Breast epithelium (tissue), 3 donors: ENCODE measurements around the gene LUC7L.

Experiments used
- CTCF ChIP-seq, 3 donors: fragments of 450-650 bp; IDR thresholded peaks; one replicate each; pipeline ENCODE4 v1.5.1; 2016 to 2017; ENCODE audit warnings: antibody characterized with exemption in 3 of 3, mild to moderate bottlenecking in 3 of 3, moderate library complexity in 3 of 3
- POLR2A ChIP-seq: fragments of 450-650 bp; IDR thresholded peaks from one replicate; pipeline ENCODE4 v1.6.1; 2016; ENCODE audit warnings: antibody characterized with exemption, mild to moderate bottlenecking, moderate library complexity
- POLR2AphosphoS5 ChIP-seq, 3 donors: sonication (generic); formaldehyde crosslinking; IDR thresholded peaks; one replicate each; pipeline ENCODE4 v1.6.1; 2017; ENCODE audit warnings: antibody characterized with exemption in 3 of 3

DNA sequence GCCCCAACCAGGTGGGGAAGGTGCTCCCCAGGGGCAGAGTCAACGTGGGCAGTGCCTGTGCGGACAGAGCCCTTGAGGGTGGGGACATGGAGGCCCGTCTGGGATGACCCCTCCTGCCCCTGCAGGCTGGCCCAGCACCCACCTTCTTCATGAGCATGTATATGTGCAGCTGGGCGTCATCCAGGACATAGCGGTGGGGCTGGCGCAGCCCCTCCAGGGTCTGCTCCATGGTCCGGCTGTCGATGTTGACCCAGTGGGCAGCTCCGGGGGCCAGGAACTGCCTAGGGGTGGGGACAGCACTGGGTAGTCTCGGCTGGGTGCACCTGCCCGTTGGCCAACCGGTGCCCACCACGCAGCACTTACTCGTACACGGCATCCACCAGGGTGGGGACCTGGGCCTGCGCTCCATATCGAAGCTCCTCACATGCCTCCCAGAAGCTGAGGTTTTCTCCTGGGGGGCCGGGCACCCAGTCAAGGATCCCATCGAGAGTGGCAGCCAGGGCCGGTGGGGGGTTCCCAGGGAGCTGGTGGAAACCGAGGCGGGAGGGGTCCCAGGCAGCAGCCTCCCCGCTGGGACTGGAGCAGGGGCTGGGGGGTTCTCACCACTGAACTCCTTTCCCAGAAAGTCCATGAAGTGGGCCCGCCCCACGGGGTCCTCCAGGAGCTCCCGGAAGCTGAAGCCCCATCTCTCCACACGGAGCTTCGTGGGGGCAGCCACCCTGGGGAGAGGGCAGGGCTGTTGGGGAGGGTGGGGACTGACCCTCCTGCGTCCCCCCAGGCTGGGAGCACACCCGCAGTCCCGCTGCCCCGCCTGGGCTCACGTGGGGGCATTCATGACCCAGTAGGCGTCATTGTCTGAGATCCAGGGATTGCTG lies 41.4 kb upstream of the LUC7L start:
- TF ChIP-seq CTCF (IDR thresholded peaks at IDR 0.05) (no peak), POLR2A (no peak), POLR2AphosphoS5 (IDR thresholded peaks at IDR 0.05) (no peak)
